ENCODE results near the gene IRF2BP2.
"Not testable (repeated sequence)": the region's sequence is repeated elsewhere in the genome, so short reads cannot be mapped to it uniquely, and the experiment has no call there.

IRF2BP2 gene

DNA sequence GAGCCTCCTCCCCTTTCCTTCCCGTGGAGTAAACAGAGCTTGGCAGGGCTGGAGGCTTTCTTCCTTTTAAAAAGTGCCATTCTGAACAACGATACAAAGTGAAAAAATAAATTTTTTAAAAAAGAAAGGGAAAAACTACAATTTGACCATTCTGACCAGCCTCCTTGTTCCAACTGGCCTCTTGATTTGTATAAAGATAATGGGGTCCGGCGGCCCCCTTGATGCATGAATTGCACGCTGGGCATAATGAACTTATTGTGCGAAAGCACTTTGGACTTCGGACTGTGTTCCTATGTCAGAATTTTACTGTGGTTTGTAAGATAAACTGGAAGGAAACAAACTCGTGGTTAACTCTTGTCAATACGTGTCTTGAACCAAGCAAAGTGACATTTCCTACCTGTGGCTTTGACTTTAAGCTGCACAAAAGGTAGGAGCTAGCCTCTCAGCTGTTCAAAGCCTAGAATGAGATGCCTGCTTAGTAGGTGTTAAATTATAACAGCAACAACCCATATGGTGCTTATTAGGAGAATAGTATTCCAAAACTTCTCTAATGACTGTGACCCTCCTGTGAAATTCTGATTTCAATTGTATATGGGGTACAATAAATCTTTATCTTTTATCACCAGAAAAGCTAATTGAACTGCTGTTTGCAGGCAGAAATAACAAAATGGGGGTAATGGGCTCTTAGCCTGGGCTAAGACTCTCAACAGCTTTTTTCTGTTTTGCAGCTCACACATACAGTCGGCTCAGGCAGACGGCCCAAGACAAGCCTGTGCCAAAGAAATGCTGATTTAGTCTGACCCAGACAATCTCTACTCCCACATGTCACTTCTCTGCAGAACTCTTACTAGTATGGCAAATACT is 9.3 kb downstream of the IRF2BP2 start:
- DNase-seq, result no peak

DNA sequence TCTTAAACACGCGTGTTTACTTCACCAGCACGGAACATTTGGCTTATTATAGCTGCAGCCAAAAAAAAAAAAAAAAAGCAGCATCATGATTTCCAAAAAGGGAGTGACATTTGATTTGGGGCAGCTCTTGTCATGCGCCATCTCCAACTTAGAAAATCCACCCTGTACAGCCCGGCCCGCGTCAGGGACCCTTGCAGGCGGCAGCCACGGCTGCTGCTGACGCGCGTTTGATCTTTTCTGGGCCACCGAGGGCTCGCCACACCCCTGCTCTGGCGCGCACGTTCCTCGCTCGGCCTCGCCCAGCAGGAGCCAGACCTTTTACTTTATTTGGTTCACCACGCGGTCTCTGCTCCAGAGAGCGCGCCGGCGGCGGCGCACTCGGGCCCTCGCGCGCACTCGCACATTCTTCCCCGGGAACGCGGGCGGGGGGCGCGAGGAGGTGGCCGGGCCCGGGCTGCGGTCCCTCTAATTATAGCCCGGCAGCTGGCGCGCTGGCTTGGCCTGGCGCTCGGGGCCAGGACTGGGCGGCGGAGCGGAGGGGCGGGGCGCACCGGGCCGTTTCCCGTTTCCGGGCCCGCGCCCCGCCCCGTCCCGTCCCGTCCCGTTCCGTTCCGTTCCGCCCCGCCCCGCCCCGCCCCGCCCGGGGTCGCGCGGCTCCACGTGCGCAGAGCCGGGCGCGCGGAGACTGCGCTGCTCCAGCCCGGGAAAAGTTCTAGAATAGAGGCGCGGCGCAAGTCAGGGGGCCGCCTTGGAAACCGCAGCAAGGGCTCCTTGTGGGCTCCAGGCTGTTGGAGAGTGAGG is 10.2 kb downstream of the IRF2BP2 start:
- peak; percentile 83 for DNase-seq

DNA sequence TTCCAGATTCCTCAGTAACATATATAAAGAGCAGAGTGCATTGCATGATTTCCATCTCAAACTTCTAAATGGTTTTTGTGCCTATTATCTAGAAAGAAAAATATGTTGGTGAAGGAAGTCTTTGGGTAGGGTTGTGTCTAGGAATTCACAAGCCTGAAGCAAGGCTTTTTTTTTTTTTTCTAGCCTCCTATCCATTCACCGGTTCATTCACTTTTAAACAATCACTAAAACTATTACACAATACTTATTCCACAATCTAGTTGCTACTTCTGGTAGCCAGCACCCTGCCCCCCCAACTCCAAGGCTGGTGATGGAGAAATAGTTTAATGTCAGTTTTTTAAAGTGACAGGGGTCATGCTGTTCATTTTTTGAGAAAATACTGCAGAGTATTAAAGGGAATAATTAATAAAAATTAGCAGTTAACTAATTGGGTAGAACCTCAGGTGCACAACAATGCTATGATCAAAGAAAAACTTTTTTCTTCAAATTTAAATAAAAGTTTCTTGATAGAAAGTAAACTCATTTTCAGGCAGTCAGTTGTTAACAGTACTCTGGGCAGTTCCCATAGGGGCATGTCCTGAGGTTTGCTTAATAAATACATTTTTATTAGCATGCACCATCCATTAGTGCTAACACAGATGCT is 10.9 kb downstream of the IRF2BP2 start:
- no peak for DNase-seq

DNA sequence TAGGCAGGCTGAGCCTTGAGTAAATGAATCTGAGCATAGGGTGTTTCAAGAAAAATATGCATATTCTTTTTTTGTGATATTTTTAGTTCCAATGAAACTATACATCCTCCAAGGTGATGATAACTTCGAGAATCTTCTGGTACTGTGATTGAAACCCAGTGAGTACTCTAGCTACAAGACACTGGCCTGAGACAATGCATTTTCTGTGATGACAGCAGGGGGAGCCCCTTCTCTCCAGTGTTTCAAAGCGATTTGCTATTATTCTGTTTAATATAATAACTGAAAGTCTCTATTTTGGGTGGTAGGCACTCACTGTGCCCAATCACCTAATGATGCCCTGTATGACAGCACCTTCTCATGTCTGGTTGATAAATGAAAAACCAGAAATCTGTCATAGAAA is 12.1 kb downstream of the IRF2BP2 start:
- DNase-seq, result peak; percentile 57

DNA sequence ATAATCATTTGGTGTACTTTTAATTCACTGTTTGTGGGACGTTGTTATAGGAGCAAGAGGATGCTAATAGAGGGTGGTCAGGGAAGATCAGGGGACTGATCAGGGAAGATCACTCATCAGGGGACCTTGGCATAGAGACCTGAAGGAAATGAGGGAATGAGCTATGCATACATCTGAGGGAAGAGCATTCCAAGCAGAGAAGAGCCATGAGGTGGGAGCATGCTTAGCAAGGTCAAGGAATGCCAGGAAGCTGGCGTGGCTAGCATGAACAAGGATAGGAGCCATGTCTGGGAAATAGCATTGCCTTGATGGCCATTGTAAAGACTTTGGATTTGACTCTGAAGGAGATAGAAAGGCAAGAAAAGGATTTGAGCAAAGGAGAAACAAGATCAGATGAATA is 14.1 kb downstream of the IRF2BP2 start:
- DNase-seq, result no peak

DNA sequence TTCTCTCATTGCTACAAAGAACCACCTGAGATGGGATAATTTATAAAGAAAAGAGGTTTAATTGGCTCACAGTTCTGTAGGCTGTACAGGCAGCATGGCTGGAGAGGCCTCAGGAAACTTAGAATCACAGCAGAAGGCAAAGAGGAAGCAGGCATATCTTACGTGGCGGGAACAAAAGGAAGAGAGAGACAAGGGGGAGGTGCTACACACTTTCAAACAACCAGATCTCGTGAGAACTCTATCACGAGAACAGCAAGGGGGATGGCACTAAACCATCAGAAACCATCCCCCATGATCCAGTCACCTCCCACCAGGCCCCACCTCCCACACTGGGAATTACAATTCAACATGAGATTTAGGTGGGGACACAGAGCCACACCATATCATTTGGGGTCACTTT is 15.4 kb downstream of the IRF2BP2 start:
- not testable (repeated sequence) for DNase-seq

DNA sequence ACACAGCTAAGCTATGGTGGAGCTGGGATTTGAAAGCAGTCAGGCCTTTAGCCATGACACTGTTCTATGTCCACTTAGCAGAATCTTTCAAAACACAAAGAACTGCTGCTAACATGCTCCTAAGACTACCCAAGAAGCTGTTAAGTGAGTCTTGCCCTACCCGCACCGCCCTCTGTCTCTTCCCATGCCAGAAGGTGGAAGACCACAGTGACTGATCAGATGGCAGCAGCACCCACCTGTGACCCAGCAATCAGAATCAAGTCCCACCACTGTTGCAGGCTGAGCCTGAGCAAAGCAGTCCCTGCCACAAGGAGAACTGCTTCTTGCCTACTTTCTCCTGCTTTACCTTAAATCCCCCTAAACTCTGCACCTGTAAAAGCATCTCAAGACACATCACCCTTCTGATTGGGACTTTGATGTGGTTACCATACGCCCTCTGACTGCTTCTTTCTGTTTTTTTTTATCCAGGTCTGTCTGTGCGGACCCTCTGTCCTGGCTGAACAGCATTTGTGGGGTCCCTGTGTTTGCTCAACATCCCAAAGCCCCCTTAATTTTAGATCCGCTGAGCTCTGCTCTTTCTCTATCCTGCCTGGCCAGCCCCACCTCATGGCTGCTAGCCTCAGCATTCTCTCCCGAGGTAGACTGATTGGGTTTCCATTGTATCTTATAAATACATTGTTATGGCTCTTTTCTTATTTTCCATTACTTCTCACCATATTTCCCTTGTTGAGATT is 16.0 kb downstream of the IRF2BP2 start:
- DNase-seq, result no peak

DNA sequence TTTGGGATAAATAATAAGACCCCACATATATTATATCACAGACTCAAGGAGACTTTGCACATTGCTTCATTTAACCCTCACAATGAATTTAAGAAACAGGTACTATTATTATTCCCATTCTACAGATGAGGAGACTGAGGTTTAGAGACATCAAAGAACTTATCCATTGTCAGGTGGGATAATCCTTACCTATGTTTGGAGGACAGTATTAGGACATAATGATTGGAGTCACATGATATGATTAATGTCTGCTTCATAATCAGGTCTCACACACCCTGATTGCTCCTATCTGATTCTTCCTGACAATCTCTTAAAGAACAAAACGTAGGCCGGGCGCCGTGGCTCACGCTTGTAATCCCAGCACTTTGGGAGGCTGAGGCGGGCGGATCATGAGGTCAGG is 16.9 kb downstream of the IRF2BP2 start:
- DNase-seq, result no peak

DNA sequence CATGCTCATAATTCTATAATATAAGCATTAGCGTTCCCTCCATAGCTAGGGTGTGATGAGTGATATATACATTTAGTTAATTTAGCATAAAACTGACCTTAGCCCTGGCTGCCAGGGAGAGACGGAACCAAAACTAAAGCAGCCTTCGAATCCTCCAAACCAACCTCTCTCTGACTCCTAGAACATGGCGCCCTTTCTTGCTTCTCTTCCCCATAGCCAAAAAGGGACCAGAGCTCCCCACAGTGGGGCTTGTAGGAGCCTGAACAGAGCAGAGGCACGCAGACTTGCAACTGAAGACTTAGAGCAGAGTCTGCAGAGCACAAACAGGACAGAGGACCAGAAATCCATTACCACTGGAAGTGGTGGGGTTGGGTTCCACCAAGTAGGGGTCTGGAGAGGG is 17.7 kb downstream of the IRF2BP2 start:
- DNase-seq, result no peak

DNA sequence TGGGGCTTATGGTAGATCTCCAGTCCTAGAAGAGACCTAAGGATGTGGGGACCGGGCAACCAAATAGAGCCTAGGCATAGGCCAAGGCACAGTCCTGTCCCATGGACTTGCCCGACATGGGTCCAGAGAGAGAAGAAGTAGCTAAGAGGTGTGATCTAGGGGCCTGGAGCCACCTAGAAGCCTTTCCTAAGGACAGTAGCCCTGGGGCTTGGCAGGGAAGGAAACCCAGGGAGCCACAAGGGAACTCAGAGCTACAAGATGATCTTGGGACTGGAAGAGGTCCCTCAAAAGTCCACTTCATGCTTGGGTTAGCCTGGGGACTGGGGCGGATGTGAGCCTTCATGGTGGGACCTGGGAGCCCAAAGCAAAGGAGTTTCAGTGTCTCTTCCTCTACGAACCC is 18.8 kb downstream of the IRF2BP2 start:
- DNase-seq, result no peak

DNA sequence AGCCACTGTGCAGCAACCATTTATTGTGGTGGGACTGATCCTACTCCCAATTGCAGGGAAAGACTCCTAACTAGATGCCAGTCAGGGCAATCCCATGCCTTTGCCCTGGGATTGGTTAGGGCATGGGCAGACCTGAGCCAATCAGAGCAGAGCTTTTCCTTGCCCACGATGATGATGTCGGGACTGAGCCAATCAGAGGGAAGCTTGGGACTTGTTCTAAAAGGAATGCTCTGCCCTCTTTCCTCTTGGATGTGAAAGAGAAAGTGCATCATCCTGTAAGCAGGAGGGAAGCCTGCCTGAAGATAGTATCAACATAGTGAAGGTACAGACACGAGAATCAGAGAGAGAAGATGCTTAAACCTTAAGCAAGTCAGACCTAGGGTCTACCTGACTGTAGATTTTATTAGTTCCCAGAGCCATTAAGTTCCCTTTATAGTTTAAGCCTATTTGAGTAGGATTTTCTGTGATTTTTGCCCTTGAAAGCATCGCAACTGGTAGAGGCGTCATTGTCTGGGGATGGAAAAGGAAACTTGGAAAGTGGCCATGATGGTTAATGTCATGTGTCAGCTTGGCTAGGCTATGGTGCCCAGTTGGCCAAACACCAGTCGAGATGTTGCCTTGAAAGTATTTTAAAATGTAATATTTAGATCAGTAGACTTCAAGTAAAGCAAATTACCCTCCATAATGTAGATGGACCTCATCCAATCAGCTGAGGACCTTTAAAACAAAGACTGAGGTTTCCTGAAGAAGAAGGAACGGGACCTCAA is 19.9 kb downstream of the IRF2BP2 start:
- peak; percentile 41 for DNase-seq

DNA sequence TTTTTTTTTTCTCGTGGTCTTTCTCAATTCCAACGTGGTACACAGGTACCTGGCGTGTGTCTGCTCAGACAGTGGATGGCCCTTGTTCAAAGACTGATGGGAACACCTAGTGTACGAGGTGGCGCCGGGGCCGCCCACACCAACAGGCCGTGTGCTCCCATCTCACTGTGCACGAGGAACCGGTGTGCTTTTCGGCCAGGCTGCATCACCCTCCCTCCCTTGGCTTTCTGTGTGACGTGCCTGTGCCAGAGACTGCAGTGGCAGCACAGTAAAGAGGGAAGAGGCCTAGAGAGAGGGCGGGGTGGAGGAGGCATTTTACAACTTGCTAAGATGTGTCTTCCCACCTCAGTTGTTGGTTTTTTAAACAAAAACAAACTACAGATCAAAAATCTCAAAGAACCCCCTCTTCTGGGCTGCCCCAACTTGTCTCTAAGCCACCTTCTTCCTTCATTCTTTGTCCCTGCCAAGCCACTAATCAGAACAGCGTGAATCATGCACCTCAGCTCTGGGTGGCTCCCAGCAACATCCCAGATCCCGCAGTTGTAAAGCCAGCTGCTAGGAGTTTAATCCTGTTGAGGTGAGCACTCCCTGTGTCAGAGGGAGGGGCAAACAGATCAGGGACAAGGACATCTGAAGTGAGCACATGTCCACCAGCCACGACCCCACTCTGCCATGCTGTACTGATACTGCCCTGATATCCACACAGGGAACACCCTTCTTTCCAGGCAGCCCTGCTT is 20.7 kb downstream of the IRF2BP2 start:
- no peak for DNase-seq

DNA sequence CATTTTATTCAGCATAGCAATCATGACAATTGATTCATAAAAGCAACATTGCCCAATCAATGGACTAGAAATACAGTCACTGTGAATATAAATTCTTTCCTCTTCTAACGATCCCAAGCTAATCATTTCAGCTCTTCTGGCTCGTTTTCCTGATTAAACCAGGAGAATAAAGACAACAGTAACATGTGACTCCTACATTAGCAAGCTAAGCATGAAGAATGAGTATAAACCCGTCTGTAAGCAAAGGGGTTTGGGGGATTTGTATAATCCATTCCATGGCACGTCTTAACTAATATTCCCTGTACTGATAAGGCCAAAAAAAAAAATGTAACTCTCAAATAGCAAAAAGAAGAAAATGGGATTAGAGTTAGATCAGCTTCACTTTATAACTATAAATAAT is 21.6 kb downstream of the IRF2BP2 start:
- DNase-seq, result no peak

DNA sequence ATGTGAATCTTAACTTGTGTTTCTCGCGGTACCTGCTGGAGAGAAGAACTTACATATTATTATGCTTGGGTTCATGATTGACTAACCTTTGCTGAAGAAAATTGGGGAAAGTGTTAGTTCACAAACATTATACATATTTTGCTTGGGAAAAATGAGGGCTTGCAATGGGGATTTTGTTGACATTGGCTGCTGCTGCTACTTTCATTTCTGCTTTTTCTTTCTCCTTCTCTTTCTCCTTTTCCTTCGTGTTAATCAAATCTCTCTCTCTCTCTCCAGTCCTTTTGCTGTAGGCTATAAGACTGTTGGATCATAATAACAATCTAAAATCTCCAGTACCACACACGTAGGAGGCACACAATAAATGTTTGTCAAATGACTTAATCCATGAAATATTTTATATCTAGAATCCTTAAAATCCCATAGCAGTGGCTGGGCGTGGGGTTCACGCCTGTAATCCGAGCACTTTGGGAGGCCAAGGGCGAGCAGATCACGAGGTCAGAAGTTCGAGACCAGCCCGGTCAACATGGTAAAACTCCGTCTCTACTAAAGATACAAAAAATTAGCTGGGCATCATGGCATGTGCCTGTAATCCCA is 23.0 kb downstream of the IRF2BP2 start:
- DNase-seq, result no peak

DNA sequence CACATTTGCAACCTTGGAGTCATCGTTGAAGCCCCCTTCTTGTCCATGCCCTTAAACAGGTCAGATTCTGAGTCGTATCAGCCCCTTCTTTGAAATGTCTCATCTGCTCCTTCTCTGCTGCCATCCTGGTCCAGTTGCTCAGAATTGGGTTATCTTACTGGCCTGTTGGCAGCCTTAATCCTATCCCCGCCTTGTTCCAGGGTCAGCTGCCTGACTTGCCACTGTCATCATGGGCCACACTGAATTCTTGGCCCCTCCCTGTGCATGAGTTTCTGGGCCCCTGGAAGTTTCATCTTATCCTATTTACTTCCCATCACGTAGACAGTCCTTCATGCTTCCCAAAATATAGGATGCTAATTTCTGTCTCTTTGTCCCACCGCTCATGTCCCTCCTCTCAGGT is 23.7 kb downstream of the IRF2BP2 start:
- no peak for DNase-seq

DNA sequence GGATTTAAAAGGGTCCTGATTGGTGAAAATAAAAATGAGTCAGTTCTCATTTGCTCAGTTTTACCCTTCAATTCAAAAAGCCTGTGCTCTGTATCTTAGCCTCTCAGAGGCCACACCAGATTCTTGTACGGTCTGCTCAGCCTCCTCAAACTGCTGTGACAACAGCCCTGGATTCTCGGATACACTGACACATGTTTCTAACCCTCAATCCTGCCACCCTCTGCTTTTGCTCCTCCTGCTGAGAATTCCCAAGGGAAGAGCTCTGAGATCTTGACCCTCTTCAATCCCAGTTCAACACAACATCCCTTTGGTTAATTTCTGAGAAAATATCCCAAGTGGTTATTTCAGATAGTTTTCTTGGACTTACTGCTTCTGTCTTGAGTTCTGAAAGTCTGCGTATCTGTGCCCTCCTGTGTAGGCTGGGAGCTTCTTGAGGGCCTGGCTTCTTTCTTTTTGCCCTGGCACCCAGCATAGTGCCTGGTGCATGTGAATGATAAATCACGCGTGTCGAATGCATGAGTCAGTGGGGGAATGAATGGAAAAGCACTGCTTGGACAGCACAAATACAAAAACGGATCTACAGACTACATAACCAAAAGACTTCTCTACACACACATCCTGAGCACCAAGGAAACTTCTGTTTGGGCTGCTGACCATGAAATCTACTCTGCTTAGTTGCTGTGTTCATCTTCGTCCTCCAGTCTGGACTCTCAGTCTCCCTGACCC is 24.5 kb downstream of the IRF2BP2 start:
- DNase-seq, result peak; percentile 23

DNA sequence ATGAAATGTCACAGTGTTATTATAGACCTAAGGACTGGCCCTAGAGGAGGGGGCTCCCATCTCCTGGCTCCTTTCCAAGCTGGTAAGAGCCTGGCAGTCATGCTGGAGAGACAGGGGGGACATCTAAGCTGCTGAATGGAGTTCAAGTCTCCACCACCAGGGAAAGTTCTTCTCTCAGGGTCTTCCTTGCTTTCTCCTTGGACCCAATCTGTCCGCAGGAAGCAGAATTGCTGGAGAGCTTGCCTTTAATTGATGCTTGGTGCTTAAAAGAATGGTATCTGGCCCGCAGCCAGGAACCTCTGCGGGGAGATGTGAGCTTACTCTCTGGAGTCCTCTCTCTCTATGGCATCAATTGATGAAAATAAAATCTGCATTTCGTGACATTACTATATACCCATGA is 25.1 kb downstream of the IRF2BP2 start:
- no peak for DNase-seq

DNA sequence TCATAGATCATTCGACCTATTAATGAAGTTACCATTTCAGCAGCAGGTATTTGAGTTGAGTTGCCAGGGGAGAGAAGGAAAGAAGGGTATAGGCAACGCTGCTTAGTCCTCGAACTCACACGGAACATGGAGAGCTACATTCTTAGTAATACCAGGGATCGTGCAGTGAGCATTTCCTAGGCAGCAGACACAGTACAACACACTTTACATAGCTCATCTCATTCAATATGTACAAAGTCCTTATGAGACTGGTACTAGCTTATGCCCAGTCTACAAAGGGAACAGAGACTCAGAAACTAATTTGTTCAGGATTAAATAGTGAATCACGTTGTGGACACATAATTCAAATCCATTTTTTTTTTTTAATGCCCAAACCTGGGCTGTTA is 25.6 kb downstream of the IRF2BP2 start:
- DNase-seq, result no peak

DNA sequence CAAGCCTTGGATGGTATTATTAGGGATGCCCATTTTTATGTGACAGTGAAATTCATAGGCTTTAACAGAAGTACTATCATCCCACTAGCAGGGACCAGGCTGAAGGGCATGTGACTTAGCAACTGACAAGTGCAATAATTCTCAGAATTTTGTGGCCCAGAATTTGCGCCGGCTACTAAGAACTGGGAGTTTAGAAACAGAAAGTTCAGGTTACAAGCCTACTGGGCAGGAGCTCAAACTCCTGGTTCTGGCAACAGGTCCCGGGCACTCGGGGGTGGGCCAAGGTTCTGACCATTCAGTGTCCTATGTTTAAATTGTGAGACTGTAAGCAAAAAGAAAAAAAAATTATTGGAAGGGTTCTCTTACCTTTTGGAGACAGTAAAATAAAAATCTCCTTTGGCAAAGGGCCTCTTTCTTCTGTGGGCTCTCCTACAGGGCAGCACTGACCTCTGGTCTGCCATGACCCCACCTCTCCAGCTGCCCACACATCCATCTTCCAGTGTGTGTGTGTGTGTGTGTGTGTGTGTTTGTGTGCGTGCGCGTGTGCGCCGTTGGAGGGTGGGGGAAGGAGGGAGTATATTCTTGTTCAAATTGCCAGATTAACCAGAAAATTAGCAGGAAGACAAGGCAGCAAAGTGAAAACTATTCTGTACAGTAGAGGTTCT is 26.1 kb downstream of the IRF2BP2 start:
- no peak for DNase-seq
